Epithelial cell of alveolus of lung (primary cell): ENCODE results near the gene EPS15. TPM values are rescaled to one million over a fixed set of nuclear protein-coding genes. Genes with fewer than 3 reads are reported as not detected.

ENCODE experiments used
- total RNA-seq: library from RNA; depleted of rRNA; stranded (reverse); fragments of >200 nt; gene quantifications from 2 replicates; pipeline ENCODE4 v1.2.1, GENCODE V29; 2015

The EPS15 gene
- 26.9 and 34.6 TPM in 2 replicates for total RNA-seq

GRCh38 chr1:51519048-51519864, at the start of gene EPS15:
Gene EPS15, minus strand, starts transcription at chr1:51519266. Its CDS starts 35 bp downstream, at chr1:51519231.

DNA sequence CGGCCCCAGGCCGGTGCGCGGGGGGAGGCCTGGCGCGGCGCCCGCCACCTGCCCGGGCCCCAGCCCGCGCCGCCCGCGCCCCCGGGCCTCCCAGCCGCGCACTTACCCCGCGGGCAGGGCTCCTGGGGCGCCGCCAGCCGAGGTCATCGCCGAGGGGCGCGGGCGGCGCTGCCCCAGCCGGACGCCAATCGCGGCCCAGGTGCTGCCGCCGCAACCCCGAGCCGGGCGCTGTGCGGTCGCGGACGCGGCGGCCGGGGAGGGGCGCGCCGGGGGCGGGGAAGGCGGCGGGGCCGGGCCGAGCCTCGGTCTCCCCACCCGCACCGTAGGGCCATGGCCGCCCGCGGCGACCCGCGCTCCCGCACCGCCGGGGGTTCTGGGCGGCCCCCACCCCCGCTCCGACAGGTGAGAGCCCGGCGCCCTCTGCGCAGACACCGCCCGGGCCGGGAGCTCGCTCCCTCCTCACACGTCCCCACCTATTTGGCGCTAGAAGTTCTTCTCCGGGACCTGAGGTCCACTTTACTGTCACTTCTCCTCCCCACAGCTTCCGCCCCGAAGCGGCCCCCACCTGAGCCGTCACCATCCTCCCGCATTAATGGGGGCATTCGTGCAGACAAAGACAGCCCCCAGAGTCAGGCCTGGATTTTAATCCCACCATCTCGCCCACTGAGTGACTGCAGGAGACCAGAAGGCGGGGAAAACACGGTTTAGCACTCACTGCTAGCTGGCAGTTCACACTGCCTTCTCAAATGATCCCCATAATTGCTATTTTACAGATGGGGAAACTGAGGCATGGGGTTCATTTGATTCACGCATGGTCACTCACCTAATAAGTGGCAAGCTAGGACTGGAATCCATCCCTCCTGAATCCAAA, 188.5 kb downstream of the EPS15 start, which contains the start of gene TTC39A:
TSS of gene TTC39A (minus strand) at position 232 of the 871 bp plus-strand sequence. CDS start at position 147, 85 bp downstream.

Other genes starting within 250 kb of the EPS15 start
- 0.26 and 0.40 TPM in 2 replicates for gene TTC39A, start 188.7 kb downstream of the EPS15 start, total RNA-seq
- 50.6 and 69.9 TPM in 2 replicates for gene OSBPL9, start 97.8 kb upstream of the EPS15 start, total RNA-seq